Spleen (tissue), 7 donors: ENCODE data around the gene TTC22.

Experiments
- POLR2A ChIP-seq, 3 donors: fragments of 450-650 bp; IDR thresholded peaks; one replicate each; pipeline ENCODE4 v1.5.1; 2017; ENCODE audit warnings: antibody characterized with exemption in 3 of 3, mild to moderate bottlenecking in 1 of 3
- POLR2AphosphoS5 ChIP-seq, 3 donors: sonication (generic); formaldehyde crosslinking; IDR thresholded peaks; one replicate each; pipeline ENCODE4 v1.5.1; 2017; ENCODE audit warnings: antibody characterized with exemption in 3 of 3
- TF ChIP-seq, protein P1 (sequence below), 11 experiments: fragments of 200-600 bp in 7 of 11; fragments of 450-650 bp in 4 of 11; sonication (generic) in 4 of 11; IDR thresholded peaks in 8 of 11; conservative IDR thresholded peaks in 3 of 11; 1 replicate in 7 of 11; 2 replicates in 4 of 11; pipeline versions ENCODE4 v1.4.0 to v1.8.0; 2016 to 2021; ENCODE audit warnings: antibody characterized with exemption in 11 of 11, inconsistent platforms in 4 of 11, mild to moderate bottlenecking in 1 of 11
- donor health status: DM: no; HTN: no; CAD: no; lungs with moderate emphysema.
- donor health status: DM: no; HTN: no; CAD: no.
- donor health status: DM: no; HTN: no; CAD: no.

- TF ChIP-seq, protein P1, sequence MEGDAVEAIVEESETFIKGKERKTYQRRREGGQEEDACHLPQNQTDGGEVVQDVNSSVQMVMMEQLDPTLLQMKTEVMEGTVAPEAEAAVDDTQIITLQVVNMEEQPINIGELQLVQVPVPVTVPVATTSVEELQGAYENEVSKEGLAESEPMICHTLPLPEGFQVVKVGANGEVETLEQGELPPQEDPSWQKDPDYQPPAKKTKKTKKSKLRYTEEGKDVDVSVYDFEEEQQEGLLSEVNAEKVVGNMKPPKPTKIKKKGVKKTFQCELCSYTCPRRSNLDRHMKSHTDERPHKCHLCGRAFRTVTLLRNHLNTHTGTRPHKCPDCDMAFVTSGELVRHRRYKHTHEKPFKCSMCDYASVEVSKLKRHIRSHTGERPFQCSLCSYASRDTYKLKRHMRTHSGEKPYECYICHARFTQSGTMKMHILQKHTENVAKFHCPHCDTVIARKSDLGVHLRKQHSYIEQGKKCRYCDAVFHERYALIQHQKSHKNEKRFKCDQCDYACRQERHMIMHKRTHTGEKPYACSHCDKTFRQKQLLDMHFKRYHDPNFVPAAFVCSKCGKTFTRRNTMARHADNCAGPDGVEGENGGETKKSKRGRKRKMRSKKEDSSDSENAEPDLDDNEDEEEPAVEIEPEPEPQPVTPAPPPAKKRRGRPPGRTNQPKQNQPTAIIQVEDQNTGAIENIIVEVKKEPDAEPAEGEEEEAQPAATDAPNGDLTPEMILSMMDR (IDR thresholded peaks at IDR 0.05 in 8 of 11, conservative IDR thresholded peaks at IDR 0.05 in 3 of 11): no peak
- TF ChIP-seq POLR2A (IDR thresholded peaks at IDR 0.05) (no peak), POLR2AphosphoS5 (IDR thresholded peaks at IDR 0.05) (no peak)
Measured at GRCh38 chr1:54743416-54744226, 57.5 kb downstream of the TTC22 start.
